Activated CD4-positive, alpha-beta T cell treated with anti-CD3 and anti-CD28 coated beads for 24 hours (primary cell): Measurements from ENCODE around the gene LILRB1.
"Not testable (repeated sequence)": the region's sequence is repeated elsewhere in the genome, so short reads cannot be mapped to it uniquely, and the experiment has no call there.

Experiments used
- DNase-seq, 2 donors: peaks; one replicate each; pipeline ENCODE4 v3.0.0-alpha.2; 2020; ENCODE audit warnings: low read depth in 2 of 2

Gene LILRB1

DNA sequence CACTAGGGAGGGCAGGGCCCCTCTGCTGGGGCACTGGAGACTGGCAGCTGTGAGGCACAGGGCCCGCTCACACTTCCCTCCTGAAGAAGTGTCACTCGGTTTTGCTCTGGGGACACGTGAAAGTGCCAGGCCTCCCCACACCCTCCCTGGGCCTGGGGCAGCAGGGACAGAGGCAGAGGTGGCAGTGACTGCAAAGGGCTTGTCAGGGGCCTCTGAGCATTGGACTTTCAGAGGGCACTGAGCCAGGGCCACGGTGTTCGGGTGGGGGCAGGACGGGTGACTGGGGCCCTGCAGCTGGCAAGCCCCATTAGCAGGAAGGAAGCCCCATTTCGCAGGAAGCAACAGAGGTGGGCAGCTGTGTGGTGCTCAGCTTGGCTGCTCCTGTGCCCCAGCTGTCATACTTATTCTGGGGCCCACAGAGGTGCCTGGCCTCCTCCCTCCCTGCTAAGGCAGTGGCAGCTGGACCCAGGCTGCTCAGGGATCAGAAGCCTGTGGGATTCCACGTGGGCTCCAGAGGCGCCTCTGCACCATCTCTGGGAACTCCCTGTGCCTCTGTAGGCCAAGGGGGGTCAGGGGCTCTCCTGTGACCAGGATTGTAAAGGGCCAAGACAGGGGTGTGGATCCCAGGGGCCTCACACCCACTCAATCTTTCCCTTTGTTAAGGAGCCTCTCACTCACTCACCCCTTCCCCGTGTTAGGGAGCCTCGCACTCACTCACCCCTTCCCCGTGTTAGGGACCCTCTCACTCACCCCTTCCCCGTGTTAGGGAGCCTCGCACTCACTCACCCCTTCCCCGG lies 5.2 kb upstream of the LILRB1 start:
- DNase-seq = not testable (repeated sequence)

- no peak for DNase-seq
These were observed 3.5 kb upstream of the LILRB1 start for GRCh38 chr19:54626757-54627156.

DNA sequence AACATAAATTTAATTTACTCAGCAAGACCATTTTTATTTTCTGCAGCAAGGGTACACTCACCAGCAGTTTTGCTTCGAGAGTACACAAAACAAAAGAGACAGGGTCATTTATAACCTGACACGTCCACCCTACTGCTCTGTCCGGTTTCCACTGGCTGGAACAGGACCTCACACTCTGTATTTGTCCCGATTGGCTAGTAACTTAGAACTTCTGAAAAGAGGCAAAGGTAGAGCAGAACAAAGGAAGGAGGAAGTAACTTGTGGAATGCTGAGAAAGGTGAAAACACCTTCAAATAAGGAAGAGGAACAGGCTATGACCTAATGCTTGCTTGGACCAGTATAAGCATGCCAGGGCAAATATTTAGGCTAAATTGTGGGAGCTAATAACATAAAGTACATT lies 2.4 kb upstream of the LILRB1 start:
- not testable (repeated sequence) for DNase-seq

DNA sequence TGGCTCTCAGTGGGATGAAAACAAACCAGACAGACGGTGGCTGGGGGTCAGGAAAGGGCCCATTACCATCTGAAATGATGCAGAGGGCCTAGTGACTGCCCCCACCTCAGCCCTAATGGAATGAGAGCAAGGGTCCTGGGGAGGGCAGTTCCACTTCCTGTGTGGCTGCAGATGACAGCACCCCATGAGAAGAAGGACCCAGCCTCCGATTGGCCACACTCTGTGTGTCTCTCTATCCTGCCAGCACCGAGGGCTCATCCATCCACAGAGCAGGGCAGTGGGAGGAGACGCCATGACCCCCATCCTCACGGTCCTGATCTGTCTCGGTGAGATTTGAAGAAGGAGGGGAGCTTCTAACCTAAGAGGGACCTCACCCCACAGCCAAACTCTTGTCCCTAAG lies 498 bp downstream of the LILRB1 start:
- DNase-seq = no peak

- DNase-seq = not testable (repeated sequence)
These were observed 1.4 kb downstream of the LILRB1 start for GRCh38 chr19:54631489-54632337.

GRCh38 chr19:54632517-54632916 lies 2.2 kb downstream of the LILRB1 start:
- not testable (repeated sequence) for DNase-seq

DNA sequence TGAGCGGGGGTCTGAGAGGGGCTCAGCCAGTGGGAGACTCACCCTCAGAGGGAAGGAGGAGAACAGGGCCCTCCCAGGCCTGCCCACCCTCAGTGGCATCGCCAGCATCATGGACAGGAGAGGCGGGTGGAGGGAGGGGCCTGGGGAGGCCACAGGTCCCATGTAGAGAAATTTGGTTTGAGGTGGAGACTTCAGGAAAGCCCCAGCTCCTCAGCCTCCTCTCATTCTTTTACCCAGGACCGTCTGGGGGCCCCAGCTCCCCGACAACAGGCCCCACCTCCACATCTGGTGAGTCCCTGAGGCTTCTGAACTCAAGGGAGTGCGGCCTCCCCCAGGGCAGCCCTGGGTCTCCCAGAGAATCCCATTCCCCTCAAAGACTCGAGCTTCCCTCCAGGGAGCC lies 3.1 kb downstream of the LILRB1 start:
- DNase-seq = no peak

DNA sequence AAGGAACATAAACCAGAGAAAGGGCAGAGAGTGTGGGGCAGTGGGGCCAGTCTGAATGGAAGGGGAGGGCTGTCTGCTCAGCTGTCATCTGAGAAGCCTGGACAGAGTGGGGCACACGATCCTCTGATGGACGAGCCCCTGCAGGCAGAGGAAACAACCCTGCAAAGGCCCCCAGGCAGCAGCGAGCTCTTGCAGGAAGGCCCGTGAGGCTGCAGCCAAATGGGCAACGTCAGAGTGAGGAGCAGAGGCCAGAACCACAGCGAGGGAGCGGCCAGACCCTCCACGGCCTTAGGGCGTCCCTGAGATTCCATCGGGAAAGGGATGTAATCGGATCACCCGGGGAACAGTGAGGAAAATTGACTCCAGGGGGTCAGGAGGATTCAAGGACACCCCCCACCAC lies 5.8 kb downstream of the LILRB1 start:
- not testable (repeated sequence) for DNase-seq

- no peak for DNase-seq
These were observed 8.4 kb downstream of the LILRB1 start for GRCh38 chr19:54638683-54639082.

- DNase-seq = not testable (repeated sequence)
These were observed 12.7 kb downstream of the LILRB1 start for GRCh38 chr19:54642953-54643352.

- not testable (repeated sequence) for DNase-seq
These were observed 13.3 kb downstream of the LILRB1 start for GRCh38 chr19:54643583-54643982.

DNA sequence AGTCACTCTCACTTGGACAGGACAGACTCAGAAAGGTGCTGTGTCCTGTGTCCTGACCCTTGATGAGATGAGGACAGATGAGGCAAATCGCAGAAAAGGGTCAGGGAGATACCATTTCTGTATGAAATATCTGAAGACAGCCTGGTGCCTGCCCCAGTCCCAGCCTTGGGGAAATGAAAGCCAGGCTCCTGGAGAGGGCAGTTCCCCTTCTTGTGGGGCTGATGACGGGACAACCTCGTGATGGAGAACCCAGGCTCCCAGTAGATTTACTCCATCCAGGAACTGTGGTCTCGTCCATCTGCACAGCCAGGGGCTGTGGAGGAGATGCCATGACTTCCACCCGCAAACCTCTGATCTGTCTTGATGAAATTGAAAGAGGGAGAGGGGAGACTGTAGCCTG lies 13.8 kb downstream of the LILRB1 start:
- DNase-seq = no peak

DNA sequence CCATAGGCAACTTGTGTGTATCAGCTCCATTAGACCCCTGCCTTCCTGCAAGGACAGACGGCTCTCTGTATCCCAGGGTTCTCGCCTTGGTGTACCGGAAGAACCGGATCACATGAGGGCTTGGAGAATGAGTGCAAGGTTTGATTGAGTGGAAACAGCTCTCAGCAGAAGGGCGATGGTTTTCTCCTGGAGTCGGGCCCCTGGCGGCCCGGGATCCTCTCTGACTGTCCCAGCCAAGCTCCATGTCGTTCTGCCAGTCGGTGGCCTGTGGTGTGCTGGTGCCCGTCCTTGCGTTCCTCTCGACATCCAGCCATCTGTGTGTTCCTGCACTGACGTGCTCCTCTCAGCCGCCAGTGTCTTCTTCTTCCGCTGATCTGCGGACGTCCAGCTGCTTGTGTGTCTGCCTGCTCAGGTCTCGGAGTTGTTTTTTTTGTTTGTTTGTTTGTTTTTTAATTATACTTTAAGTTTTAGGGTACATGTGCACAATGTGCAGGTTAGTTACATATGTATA lies 16.1 kb downstream of the LILRB1 start:
- DNase-seq = no peak

DNA sequence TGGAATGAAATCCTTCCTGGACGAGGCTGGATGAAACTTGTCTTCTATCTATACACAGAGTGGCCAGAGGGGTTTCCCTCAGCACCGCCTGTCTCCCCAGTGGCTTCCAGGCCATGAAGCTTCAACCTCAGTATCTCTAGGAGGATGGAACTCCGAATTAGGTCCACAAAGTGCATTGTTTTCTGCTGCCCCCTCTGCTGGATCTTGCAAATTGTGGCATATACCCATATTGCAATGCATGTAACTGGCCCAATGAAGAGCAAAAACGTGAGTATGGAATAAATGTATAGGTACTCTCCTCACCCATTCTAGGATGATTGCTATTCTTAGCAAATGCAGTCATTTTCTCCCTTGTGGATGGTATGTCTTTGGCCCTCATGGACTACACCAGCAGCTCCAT lies 17.8 kb downstream of the LILRB1 start:
- no peak for DNase-seq

GRCh38 chr19:54650108-54650655 lies 19.9 kb downstream of the LILRB1 start:
- DNase-seq = no peak

DNA sequence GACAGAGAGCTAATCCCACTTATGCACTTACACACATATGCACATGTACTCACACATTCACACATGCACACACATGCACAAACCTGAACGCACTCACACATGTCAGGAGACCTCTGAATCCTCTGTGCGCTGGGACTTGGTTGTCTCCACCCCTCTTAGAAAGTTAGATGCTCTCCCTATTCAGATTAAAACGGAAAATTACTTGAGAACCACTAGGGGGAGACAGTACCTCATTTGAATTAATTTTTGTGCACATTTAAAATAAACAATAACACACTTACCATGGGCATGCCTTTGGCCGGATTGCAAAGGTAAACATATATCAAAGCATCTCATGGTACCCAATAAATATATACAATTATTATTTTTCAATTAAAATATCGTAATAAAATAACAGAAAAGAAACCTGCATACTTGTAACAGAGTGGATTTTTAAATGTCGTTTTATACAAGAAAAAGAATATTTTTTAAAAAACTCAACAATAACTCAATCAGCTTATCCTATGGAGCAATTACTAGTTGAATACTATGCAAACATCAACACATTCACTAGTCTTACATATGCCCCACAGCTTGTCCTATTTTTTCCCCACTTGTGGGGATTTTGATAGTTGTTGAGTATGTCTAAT lies 23.0 kb downstream of the LILRB1 start:
- no peak for DNase-seq

GRCh38 chr19:54654447-54655321 lies 24.4 kb downstream of the LILRB1 start:
- DNase-seq = no peak

DNA sequence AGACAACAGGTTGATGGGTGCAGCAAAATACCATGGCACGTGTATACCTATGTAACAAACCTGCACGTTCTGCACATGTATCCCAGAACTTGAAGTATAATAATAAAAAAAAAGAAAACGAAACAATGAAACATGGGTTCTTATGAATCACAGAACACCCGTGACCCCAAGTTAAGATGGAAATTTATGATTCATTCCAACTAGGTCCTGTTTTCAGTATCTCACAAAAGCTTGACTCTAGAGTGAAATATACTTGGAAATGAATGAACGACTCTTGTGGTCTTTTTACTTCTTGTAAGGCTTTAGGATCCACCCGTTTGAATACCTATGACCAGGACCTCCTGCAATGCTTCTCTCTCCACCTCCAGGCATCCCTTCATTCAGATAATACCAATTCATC lies 29.0 kb downstream of the LILRB1 start:
- no peak for DNase-seq

DNA sequence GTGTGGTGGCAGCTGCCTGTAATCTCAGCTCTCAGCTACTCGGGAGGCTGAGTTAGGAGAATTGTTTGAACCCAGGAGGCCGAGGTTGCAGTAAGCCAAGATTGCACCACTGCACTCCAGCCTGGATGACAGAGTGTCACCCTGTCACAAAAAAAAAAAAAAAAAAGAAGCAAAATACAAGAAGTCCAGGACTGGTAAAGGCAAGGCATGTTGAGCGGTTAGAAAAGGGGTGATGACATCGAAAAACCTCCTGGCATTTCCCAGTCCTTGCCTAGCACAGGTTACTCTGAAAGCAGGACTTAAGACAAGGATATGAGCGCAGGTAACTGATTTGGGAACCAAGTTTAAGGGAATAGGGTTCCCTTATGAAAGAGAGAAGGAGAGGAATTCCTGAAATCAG lies 30.0 kb downstream of the LILRB1 start:
- DNase-seq = no peak

DNA sequence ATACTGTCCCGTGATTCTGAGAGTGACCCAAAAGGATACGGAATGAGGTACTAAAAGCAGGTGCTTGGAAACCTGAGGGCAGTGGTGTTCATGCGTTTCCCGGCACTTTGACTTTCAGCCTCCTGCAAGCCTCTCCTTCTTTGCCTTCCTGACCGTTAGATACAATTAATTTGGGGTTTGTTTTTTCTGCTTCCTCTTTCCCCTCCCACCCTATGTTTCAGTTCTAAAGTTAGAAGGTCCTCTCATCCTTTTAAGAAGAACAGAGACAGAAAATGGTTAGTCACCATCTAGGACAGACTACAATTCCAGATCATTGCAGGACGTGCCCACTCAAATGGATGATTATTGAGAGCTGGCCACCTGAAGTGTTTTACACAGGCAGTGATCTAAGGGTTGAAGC lies 30.7 kb downstream of the LILRB1 start:
- DNase-seq = no peak
